GM13976 (cell line): ENCODE data around the gene CEACAM21.

Experiments used
- DNase-seq: peaks from one replicate; pipeline ENCODE4 v3.0.0; 2012; ENCODE audit warnings: low spot score
- CTCF ChIP-seq: IDR thresholded peaks from 2 replicates; pipeline ENCODE4 v1.5.1; 2012; ENCODE audit warnings: borderline replicate concordance, mild to moderate bottlenecking; ENCODE audit not compliant: insufficient read depth; ENCODE audit errors: extremely low read depth, missing control alignments, control extremely low read depth
- in situ Hi-C: fragments of 300-500 bp; cut with MboI; formaldehyde crosslinking; loops from one replicate; pipeline ENCODE4 v1.12.0; 2022; ENCODE audit warnings: low sequenced_read_pairs, mixed read lengths, inconsistent platforms; ENCODE audit not compliant: unreplicated experiment

CEACAM21 gene

GRCh38 chr19:41552558-41552957 lies 23.4 kb upstream of the CEACAM21 start:
- DNase-seq, result no peak
- TF ChIP-seq CTCF, result no peak
- in situ Hi-C loops, result no loop called here

GRCh38 chr19:41553804-41554203 lies 22.2 kb upstream of the CEACAM21 start:
- TF ChIP-seq CTCF, result no peak
- in situ Hi-C loops, result no loop called here
- DNase-seq, result no peak

- DNase-seq, result no peak
- TF ChIP-seq CTCF, result no peak
- in situ Hi-C loops, result no loop called here
These were observed 21.1 kb upstream of the CEACAM21 start for GRCh38 chr19:41554907-41555306.

GRCh38 chr19:41555748-41556147 lies 20.2 kb upstream of the CEACAM21 start:
- in situ Hi-C loops, result no loop called here
- DNase-seq, result no peak
- no peak for TF ChIP-seq CTCF

- TF ChIP-seq CTCF, result no peak
- in situ Hi-C loops, result no loop called here
- no peak for DNase-seq
These were observed 12.0 kb upstream of the CEACAM21 start for GRCh38 chr19:41563854-41564514.

GRCh38 chr19:41564515-41565378 lies 11.2 kb upstream of the CEACAM21 start:
- in situ Hi-C loops, result no loop called here
- no peak for DNase-seq

More at GRCh38 chr19:41564515-41565378, 11.2 kb upstream of the CEACAM21 start:
- TF ChIP-seq CTCF, result no peak
